T-helper 1 cell treated with Interleukin-12 subunit alpha and Interleukin-12 subunit beta and Interleukin-4 antibody, amounts not matched to agents 30 μg/mL and 1 μg/mL, for 36 hours (primary cell): ENCODE results near the gene AOPEP.
"Not testable (repeated sequence)": the region's sequence is repeated elsewhere in the genome, so short reads cannot be mapped to it uniquely, and the experiment has no call there.

Source experiments
- H3K27ac Mint-ChIP-seq: one replicate; pipeline ENCODE4 v1.8.0; 2021; ENCODE audit warnings: mild to moderate bottlenecking, mixed read lengths
- H3K27me3 Mint-ChIP-seq: one replicate; pipeline ENCODE4 v1.8.0; 2021; ENCODE audit warnings: low read depth, mixed read lengths
- H3K36me3 Mint-ChIP-seq: one replicate; pipeline ENCODE4 v1.8.0; 2021; ENCODE audit warnings: low read depth, mixed read lengths
- H3K4me1 Mint-ChIP-seq: one replicate; pipeline ENCODE4 v1.8.0; 2021; ENCODE audit warnings: low read depth, mixed read lengths
- H3K4me3 Mint-ChIP-seq: one replicate; pipeline ENCODE4 v1.8.0; 2021; ENCODE audit warnings: mild to moderate bottlenecking, moderate library complexity, mixed read lengths
- H3K9me3 Mint-ChIP-seq: one replicate; pipeline ENCODE4 v1.8.0; 2021; ENCODE audit warnings: mixed read lengths

Gene AOPEP

GRCh38 chr9:94872083-94872833, 145.8 kb downstream of the AOPEP start:
- Mint-ChIP-seq H3K9me3 (peaks cover 10% of the 10 kb centered on the region), H3K4me1 (peaks cover 34% of the 10 kb centered on the region), H3K4me3 (no peak overlapping the region), H3K27me3 (peaks cover 6% of the 10 kb centered on the region), H3K36me3 (peaks cover 18% of the 10 kb centered on the region), H3K27ac (no peak overlapping the region)

GRCh38 chr9:94872891-94873511, 146.5 kb downstream of the AOPEP start:
- no peak overlapping the region for H3K4me3 Mint-ChIP-seq
- H3K4me1 Mint-ChIP-seq: peaks cover 36% of the 10 kb centered on the region
- H3K36me3 Mint-ChIP-seq: peaks cover 23% of the 10 kb centered on the region
- H3K27me3 Mint-ChIP-seq: peaks cover 6% of the 10 kb centered on the region
- H3K27ac Mint-ChIP-seq: no peak overlapping the region
- H3K9me3 Mint-ChIP-seq: peaks cover 10% of the 10 kb centered on the region

- Mint-ChIP-seq H3K4me1 (peaks cover 46% of the 10 kb centered on the region), H3K9me3 (peaks cover 16% of the 10 kb centered on the region), H3K36me3 (peaks cover 20% of the 10 kb centered on the region), H3K4me3 (no peak overlapping the region), H3K27me3 (peaks cover 6% of the 10 kb centered on the region), H3K27ac (no peak overlapping the region)
Measured at GRCh38 chr9:94874316-94874715, 147.8 kb downstream of the AOPEP start.

- peaks cover 46% of the 10 kb centered on the region for H3K4me1 Mint-ChIP-seq
- H3K27me3 Mint-ChIP-seq: peaks cover 6% of the 10 kb centered on the region
- peak overlapping the region; percentile 49 for H3K27ac Mint-ChIP-seq
- peaks cover 16% of the 10 kb centered on the region for H3K9me3 Mint-ChIP-seq
- H3K36me3 Mint-ChIP-seq: peaks cover 20% of the 10 kb centered on the region
- peak overlapping the region; percentile 4 for H3K4me3 Mint-ChIP-seq
Measured at GRCh38 chr9:94875300-94876020, 149.0 kb downstream of the AOPEP start.

GRCh38 chr9:94878804-94879203, 152.3 kb downstream of the AOPEP start:
- peak overlapping the region; percentile 75 for H3K27ac Mint-ChIP-seq
- H3K27me3 Mint-ChIP-seq: not testable (repeated sequence)
- H3K4me1 Mint-ChIP-seq: peaks cover 40% of the 10 kb centered on the region
- peak overlapping the region; percentile 54 for H3K4me3 Mint-ChIP-seq
- peaks cover 12% of the 10 kb centered on the region for H3K36me3 Mint-ChIP-seq
- H3K9me3 Mint-ChIP-seq: peaks cover 11% of the 10 kb centered on the region

- H3K4me1 Mint-ChIP-seq: peaks cover 40% of the 10 kb centered on the region
- peak overlapping the region; percentile 73 for H3K27ac Mint-ChIP-seq
- H3K4me3 Mint-ChIP-seq: peak overlapping the region; percentile 54
- H3K27me3 Mint-ChIP-seq: no peaks in the 10 kb centered on the region
- H3K9me3 Mint-ChIP-seq: peaks cover 11% of the 10 kb centered on the region
- H3K36me3 Mint-ChIP-seq: peaks cover 12% of the 10 kb centered on the region
Measured at GRCh38 chr9:94879230-94879629, 152.7 kb downstream of the AOPEP start.

GRCh38 chr9:94881023-94881422, 154.5 kb downstream of the AOPEP start:
- Mint-ChIP-seq H3K27ac (peak overlapping the region; percentile 57), H3K36me3 (peaks cover 5% of the 10 kb centered on the region), H3K27me3 (no peaks in the 10 kb centered on the region), H3K9me3 (peaks cover 6% of the 10 kb centered on the region), H3K4me1 (peaks cover 30% of the 10 kb centered on the region), H3K4me3 (no peak overlapping the region)

GRCh38 chr9:94881454-94881853, 155.0 kb downstream of the AOPEP start:
- no peak overlapping the region for H3K4me3 Mint-ChIP-seq
- no peak overlapping the region for H3K27ac Mint-ChIP-seq
- H3K27me3 Mint-ChIP-seq: no peaks in the 10 kb centered on the region
- peaks cover 30% of the 10 kb centered on the region for H3K4me1 Mint-ChIP-seq
- peaks cover 6% of the 10 kb centered on the region for H3K9me3 Mint-ChIP-seq
- peaks cover 5% of the 10 kb centered on the region for H3K36me3 Mint-ChIP-seq

- Mint-ChIP-seq H3K27ac (no peak overlapping the region), H3K4me1 (peaks cover 30% of the 10 kb centered on the region), H3K36me3 (peaks cover 5% of the 10 kb centered on the region), H3K4me3 (no peak overlapping the region), H3K9me3 (peaks cover 6% of the 10 kb centered on the region), H3K27me3 (no peaks in the 10 kb centered on the region)
Measured at GRCh38 chr9:94881940-94882339, 155.4 kb downstream of the AOPEP start.

- no peaks in the 10 kb centered on the region for H3K36me3 Mint-ChIP-seq
Measured at GRCh38 chr9:94882966-94883641, 156.6 kb downstream of the AOPEP start.

GRCh38 chr9:94885854-94886447, 159.5 kb downstream of the AOPEP start:
- Mint-ChIP-seq H3K4me3 (no peak overlapping the region), H3K36me3 (peaks cover 7% of the 10 kb centered on the region), H3K27ac (no peak overlapping the region), H3K9me3 (peaks cover 7% of the 10 kb centered on the region), H3K27me3 (no peaks in the 10 kb centered on the region), H3K4me1 (peaks cover 7% of the 10 kb centered on the region)

More at GRCh38 chr9:94882966-94883641, 156.6 kb downstream of the AOPEP start:
- no peak overlapping the region for H3K4me3 Mint-ChIP-seq
- H3K27ac Mint-ChIP-seq: no peak overlapping the region
- peaks cover 5% of the 10 kb centered on the region for H3K9me3 Mint-ChIP-seq
- peaks cover 27% of the 10 kb centered on the region for H3K4me1 Mint-ChIP-seq
- no peaks in the 10 kb centered on the region for H3K27me3 Mint-ChIP-seq

GRCh38 chr9:94887721-94888120, 161.2 kb downstream of the AOPEP start:
- Mint-ChIP-seq H3K36me3 (peaks cover 16% of the 10 kb centered on the region), H3K27ac (no peak overlapping the region), H3K27me3 (no peaks in the 10 kb centered on the region), H3K4me1 (no peaks in the 10 kb centered on the region), H3K9me3 (peaks cover 22% of the 10 kb centered on the region), H3K4me3 (no peak overlapping the region)

GRCh38 chr9:94888775-94889174, 162.3 kb downstream of the AOPEP start:
- H3K27ac Mint-ChIP-seq: no peak overlapping the region

GRCh38 chr9:94889628-94890027, 163.1 kb downstream of the AOPEP start:
- H3K36me3 Mint-ChIP-seq: peaks cover 16% of the 10 kb centered on the region
- peaks cover 22% of the 10 kb centered on the region for H3K9me3 Mint-ChIP-seq
- H3K4me1 Mint-ChIP-seq: peaks cover 4% of the 10 kb centered on the region

More at GRCh38 chr9:94888775-94889174, 162.3 kb downstream of the AOPEP start:
- no peak overlapping the region for H3K4me3 Mint-ChIP-seq
- H3K9me3 Mint-ChIP-seq: peaks cover 22% of the 10 kb centered on the region
- no peaks in the 10 kb centered on the region for H3K27me3 Mint-ChIP-seq
- H3K4me1 Mint-ChIP-seq: no peaks in the 10 kb centered on the region
- peaks cover 16% of the 10 kb centered on the region for H3K36me3 Mint-ChIP-seq

More at GRCh38 chr9:94889628-94890027, 163.1 kb downstream of the AOPEP start:
- Mint-ChIP-seq H3K4me3 (no peak overlapping the region), H3K27me3 (no peaks in the 10 kb centered on the region), H3K27ac (no peak overlapping the region)
